ENCODE results near the gene CEP112. TPM values are rescaled to one million over a fixed set of nuclear protein-coding genes. Genes with fewer than 3 reads are reported as not detected.

CEP112 gene
- total and polyA plus RNA-seq, 2 of the 13 experiments (the other 11 are each of a cell fraction or from before 2014, with no cell fraction given), result 1.2 to 3.4 TPM

GRCh38 chr17:66227212-66228045, 35.5 kb upstream of the CEP112 start (continued):
- TF ChIP-seq ZNF747 (CRISPR knock-in tag; IDR thresholded peaks at IDR 0.05; ENCODE audit: borderline replicate concordance) (no peak), ZNF878 (CRISPR knock-in tag; IDR thresholded peaks at IDR 0.05) (no peak), SNRNP70 (IDR thresholded peaks at IDR 0.05; ENCODE audit: low read depth, low read length) (no peak), FOXJ3 (CRISPR knock-in tag; IDR thresholded peaks at IDR 0.05; ENCODE audit: borderline replicate concordance) (peak; percentile 20; the same call in 1 of the 2 replicates), THRA (CRISPR knock-in tag; IDR thresholded peaks at IDR 0.05; ENCODE audit: borderline replicate concordance) (no peak), CHD2 (IDR thresholded peaks at IDR 0.05; ENCODE audit: low read depth, low read length) (no peak), HNRNPLL (IDR thresholded peaks at IDR 0.05; ENCODE audit: low read depth, low read length, poor library complexity, severe bottlenecking) (no peak), ATM (IDR thresholded peaks at IDR 0.05; ENCODE audit: borderline replicate concordance) (no peak), PAF1 (CRISPR knock-in tag; IDR thresholded peaks at IDR 0.05) (0 out of 2 replicates have a peak, but pooled peaks have one; percentile 29), HOXD1 (CRISPR knock-in tag; IDR thresholded peaks at IDR 0.05) (no peak), NR3C1 (CRISPR knock-in tag; IDR thresholded peaks at IDR 0.05) (no peak), ZNF879 (CRISPR knock-in tag; IDR thresholded peaks at IDR 0.05) (no peak), ZNF780A (CRISPR knock-in tag; IDR thresholded peaks at IDR 0.05) (no peak), HNRNPUL1 (IDR thresholded peaks at IDR 0.05; ENCODE audit: low read depth, low read length) (no peak), MIER3 (CRISPR knock-in tag; IDR thresholded peaks at IDR 0.05; ENCODE audit: borderline replicate concordance) (no peak), RBM22 (optimal IDR thresholded peaks at IDR 0.05; ENCODE audit: low read length) (no peak), E2F1 (CRISPR knock-in tag; IDR thresholded peaks at IDR 0.05) (0 out of 2 replicates have a peak, but pooled peaks have one; percentile 2), BRCA1 (CRISPR knock-in tag; IDR thresholded peaks at IDR 0.05) (no peak), ZNF281 (CRISPR knock-in tag; IDR thresholded peaks at IDR 0.05; ENCODE audit: borderline replicate concordance) (no peak), ARNT2 (CRISPR knock-in tag; IDR thresholded peaks at IDR 0.05; ENCODE audit: low read depth) (0 out of 2 replicates have a peak, but pooled peaks have one; percentile 46), BCL6 (CRISPR knock-in tag; IDR thresholded peaks at IDR 0.05) (no peak), MATR3 (CRISPR knock-in tag; IDR thresholded peaks at IDR 0.05) (no peak), RFX5 (IDR thresholded peaks at IDR 0.05; ENCODE audit: low read depth, low read length) (no peak), ZNF33B (CRISPR knock-in tag; IDR thresholded peaks at IDR 0.05) (no peak)

All from HepG2 (cell line).